ENCODE measurements around the gene CACNA1C.

The CACNA1C gene

DNA sequence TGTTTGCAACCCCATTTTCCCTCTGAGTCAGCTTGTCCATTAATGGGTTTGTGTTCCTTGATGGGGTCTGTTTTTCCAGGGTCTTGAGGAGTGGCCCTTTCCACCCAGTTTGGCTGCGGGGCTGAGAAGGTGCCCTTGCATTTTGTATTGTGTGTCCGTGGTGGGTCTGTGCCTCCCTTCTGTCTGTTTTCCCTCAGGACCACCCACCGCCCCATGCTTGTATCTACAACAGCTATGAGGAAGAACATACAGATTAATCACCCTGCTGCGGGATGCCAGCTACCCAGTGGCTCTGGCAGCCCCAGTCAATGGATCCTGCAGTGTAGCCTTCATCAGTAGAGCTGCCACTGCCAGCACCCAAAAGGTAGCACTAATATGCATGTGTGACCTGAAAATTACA is 235.7 kb downstream of the CACNA1C start:
- no peaks in the 10 kb centered on the region for H3K4me1 ChIP-seq
- no peaks in the 10 kb centered on the region for H3K9me3 ChIP-seq
- H3K4me3 ChIP-seq (ENCODE audit: low read depth, low read length), result no peak overlapping the region
- peaks cover 7% of the 10 kb centered on the region; the same call in 1 of the 2 replicates for H3K27me3 ChIP-seq
- TF ChIP-seq, protein P1, sequence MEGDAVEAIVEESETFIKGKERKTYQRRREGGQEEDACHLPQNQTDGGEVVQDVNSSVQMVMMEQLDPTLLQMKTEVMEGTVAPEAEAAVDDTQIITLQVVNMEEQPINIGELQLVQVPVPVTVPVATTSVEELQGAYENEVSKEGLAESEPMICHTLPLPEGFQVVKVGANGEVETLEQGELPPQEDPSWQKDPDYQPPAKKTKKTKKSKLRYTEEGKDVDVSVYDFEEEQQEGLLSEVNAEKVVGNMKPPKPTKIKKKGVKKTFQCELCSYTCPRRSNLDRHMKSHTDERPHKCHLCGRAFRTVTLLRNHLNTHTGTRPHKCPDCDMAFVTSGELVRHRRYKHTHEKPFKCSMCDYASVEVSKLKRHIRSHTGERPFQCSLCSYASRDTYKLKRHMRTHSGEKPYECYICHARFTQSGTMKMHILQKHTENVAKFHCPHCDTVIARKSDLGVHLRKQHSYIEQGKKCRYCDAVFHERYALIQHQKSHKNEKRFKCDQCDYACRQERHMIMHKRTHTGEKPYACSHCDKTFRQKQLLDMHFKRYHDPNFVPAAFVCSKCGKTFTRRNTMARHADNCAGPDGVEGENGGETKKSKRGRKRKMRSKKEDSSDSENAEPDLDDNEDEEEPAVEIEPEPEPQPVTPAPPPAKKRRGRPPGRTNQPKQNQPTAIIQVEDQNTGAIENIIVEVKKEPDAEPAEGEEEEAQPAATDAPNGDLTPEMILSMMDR (IDR thresholded peaks at IDR 0.05; ENCODE audit: low read depth, low read length), result no peak
- H3K36me3 ChIP-seq, result no peaks in the 10 kb centered on the region
- DNase-seq, result no peak

DNA sequence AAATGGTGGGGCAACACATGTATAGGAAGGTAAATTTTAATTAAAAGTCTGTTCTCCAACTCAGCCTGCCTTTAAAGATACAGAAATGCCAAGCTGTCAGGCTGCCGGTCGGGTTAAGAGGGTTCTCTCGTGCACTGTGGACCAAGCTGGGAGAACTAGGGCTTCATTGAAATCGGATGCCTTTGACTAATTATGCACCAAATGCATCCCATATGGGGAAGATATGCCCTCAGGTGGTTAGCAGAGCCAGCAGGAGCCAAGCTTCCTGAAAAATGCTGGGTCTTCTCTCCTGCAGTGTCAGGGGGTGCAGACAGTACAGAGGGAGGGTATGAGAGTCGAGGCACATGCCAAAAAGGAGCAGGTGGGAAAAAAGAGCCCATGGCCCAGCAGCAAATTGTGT is 236.1 kb downstream of the CACNA1C start:
- no peak for DNase-seq
- TF ChIP-seq, protein P1 (IDR thresholded peaks at IDR 0.05; ENCODE audit: low read depth, low read length), result no peak

DNA sequence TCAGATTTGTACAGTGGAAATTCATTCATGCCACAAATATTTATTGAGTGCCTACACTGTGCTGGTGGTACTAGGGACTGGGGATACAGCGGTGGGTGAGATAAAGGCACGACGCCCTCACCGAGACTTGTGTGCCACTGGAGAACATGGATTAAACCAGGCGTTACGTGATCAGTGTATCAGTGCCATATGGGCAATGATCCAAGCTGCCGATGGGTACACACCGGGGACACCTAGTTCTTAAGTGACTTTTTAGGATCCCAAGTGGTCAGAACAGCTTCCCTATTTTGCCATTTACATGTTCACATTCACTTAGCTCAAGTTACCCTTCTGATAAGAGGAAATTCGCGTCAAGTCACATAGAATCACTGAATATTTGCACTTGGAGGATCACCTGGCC is 236.7 kb downstream of the CACNA1C start:
- H3K4me3 ChIP-seq (ENCODE audit: low read depth, low read length), result no peak overlapping the region
- H3K4me1 ChIP-seq, result no peaks in the 10 kb centered on the region
- TF ChIP-seq, protein P1 (IDR thresholded peaks at IDR 0.05; ENCODE audit: low read depth, low read length), result no peak
- H3K27me3 ChIP-seq, result peaks cover 5% of the 10 kb centered on the region; the same call in 1 of the 2 replicates
- no peak for DNase-seq
- no peaks in the 10 kb centered on the region for H3K9me3 ChIP-seq
- H3K36me3 ChIP-seq, result no peaks in the 10 kb centered on the region

More for the DNA sequence above, 236.1 kb downstream of the CACNA1C start:
- no peaks in the 10 kb centered on the region for H3K4me1 ChIP-seq
- no peak overlapping the region for H3K4me3 ChIP-seq (ENCODE audit: low read depth, low read length)
- H3K27me3 ChIP-seq, result peaks cover 7% of the 10 kb centered on the region; the same call in 1 of the 2 replicates
- H3K9me3 ChIP-seq, result no peaks in the 10 kb centered on the region
- no peaks in the 10 kb centered on the region for H3K36me3 ChIP-seq

DNA sequence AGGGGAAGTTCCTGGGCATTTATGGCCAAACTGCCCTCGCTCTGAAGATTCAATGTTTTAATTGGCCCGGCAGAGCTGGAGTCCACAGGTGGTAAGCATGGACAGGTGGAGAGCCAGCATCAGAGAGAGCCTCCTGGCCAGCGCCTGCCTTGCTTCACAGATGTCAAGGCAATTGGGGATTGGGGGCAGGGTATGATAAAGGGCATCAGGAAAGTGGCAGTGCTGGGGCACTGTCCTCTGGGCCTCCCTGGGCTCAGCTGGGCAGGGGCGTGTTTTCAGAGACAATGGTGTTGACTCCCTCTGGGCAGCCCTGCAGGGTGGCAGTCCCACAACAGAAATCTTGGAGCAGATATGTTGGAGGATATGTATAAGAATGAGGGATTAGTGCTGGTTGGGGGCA is 237.3 kb downstream of the CACNA1C start:
- TF ChIP-seq, protein P1 (IDR thresholded peaks at IDR 0.05; ENCODE audit: low read depth, low read length), result no peak
- Histone ChIP-seq H3K27me3 (peaks cover 4% of the 10 kb centered on the region; the same call in 1 of the 2 replicates), H3K36me3 (no peaks in the 10 kb centered on the region), H3K4me3 (ENCODE audit: low read depth, low read length) (no peak overlapping the region), H3K9me3 (no peaks in the 10 kb centered on the region), H3K4me1 (no peaks in the 10 kb centered on the region)
- no peak for DNase-seq

DNA sequence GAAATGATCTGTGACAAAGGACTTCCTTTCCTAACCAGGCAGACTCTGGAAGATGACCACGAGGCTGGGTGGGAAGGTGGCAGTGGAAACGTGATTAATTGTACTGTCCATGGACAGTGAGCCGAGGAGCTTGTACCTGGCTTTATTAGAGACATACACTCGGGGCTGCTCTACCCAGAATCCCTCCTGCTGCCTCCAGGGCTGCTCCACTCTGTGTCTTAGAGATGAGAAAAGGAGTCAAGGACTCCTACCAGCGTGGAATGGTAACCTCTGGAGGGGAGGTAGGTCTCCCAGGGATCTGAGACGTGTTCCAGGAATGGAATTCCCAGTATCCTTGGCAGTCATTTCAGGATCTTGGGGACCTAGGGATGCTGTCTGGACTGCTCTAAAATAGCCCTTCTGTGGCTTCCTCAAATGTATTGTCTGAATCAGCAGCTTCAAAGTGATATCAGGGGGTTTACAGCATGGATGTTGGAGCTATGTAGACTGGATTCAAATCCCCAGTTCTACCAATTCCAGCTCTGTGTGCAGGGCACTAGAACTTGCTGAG is 237.8 kb downstream of the CACNA1C start:
- TF ChIP-seq, protein P1 (IDR thresholded peaks at IDR 0.05; ENCODE audit: low read depth, low read length), result no peak
- Histone ChIP-seq H3K36me3 (no peaks in the 10 kb centered on the region), H3K27me3 (peaks cover 4% of the 10 kb centered on the region; the same call in 1 of the 2 replicates), H3K9me3 (no peaks in the 10 kb centered on the region), H3K4me3 (ENCODE audit: low read depth, low read length) (no peak overlapping the region), H3K4me1 (no peaks in the 10 kb centered on the region)
- no peak for DNase-seq

DNA sequence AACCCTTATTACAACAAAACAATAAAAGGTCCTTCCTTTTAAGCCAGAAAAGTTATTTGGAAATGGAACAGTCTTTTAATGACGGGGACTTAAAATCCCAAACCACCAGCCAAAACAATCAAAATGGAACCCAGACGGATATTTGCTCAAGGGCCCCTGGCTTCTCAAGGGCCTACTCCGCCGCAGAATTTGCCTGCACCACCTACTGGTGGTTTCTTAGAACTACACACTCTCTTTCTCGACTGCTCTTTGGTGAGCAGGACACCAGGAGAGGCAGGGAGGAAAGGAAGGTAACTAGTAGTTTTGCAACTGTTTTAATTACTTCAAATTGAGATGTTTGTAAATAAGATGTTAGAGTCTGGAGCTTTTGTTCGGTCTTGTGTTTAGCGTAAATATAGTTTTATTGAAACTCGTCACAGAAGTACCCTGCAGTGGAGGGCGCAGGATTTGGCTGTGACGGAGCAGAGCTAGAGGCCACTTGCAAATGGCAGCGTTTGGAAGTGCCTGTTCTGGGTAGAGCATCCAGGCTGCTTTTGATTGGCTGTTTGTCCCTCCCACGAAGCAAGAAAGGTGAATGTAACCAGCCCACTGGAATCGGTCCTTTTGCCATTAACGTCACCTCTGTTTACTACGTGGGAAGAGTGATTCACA is 238.5 kb downstream of the CACNA1C start:
- H3K9me3 ChIP-seq, result no peaks in the 10 kb centered on the region
- no peaks in the 10 kb centered on the region for H3K4me1 ChIP-seq
- peak; percentile 39 for DNase-seq
- H3K36me3 ChIP-seq, result no peaks in the 10 kb centered on the region
- TF ChIP-seq, protein P1 (IDR thresholded peaks at IDR 0.05; ENCODE audit: low read depth, low read length), result peak; percentile 87
- H3K27me3 ChIP-seq, result peaks cover 4% of the 10 kb centered on the region; the same call in 1 of the 2 replicates
- no peak overlapping the region for H3K4me3 ChIP-seq (ENCODE audit: low read depth, low read length)
